Activated naive CD8-positive, alpha-beta T cell treated with anti-CD3 and anti-CD28 coated beads, Interleukin-2, amount 10 ng/mL, durations not matched to agents 7 days and 5 days (primary cell): ENCODE data around the gene ANKRD34A. TPM values are rescaled to one million over a fixed set of nuclear protein-coding genes. Genes with fewer than 3 reads are reported as not detected.
"Not testable (repeated sequence)": the region's sequence is repeated elsewhere in the genome, so short reads cannot be mapped to it uniquely, and the experiment has no call there.

Experiments used
- ATAC-seq: fragments of 150-1000 bp; cut with Tn5 transposase; one replicate; pipeline ENCODE4 v1.10.0; 2021; ENCODE audit warnings: low read depth, moderate library complexity
- POLR2A ChIA-PET: fragments of 350-600 bp; sonication (Branson Sonifier 250); formaldehyde crosslinking; loops from one replicate; lab custom pipeline; 2021; ENCODE audit warnings: antibody characterized with exemption; lab: Charles Lee
- DNase-seq: peaks from one replicate; pipeline ENCODE4 v3.0.0; 2021
- H3K27ac Mint-ChIP-seq: one replicate; pipeline ENCODE4 v1.8.0; 2022; ENCODE audit warnings: mild to moderate bottlenecking, mixed read lengths
- H3K27me3 Mint-ChIP-seq: one replicate; pipeline ENCODE4 v1.8.0; 2022; ENCODE audit warnings: mild to moderate bottlenecking, moderate library complexity, mixed read lengths
- H3K36me3 Mint-ChIP-seq: one replicate; pipeline ENCODE4 v1.8.0; 2021; ENCODE audit warnings: mild to moderate bottlenecking, mixed read lengths
- H3K4me1 Mint-ChIP-seq: one replicate; pipeline ENCODE4 v1.8.0; 2021; ENCODE audit warnings: mixed read lengths
- H3K4me3 Mint-ChIP-seq: one replicate; pipeline ENCODE4 v1.8.0; 2022; ENCODE audit warnings: mild to moderate bottlenecking, moderate library complexity, mixed read lengths
- H3K9me3 Mint-ChIP-seq: one replicate; pipeline ENCODE4 v1.8.0; 2021; ENCODE audit warnings: mixed read lengths
- total RNA-seq, 2 experiments: library from RNA; stranded (reverse); gene quantifications; one replicate each; pipeline ENCODE4 v1.2.3, GENCODE V29; 2021

The ANKRD34A gene
- total RNA-seq, 2 experiments from 2014 or later: 2.2 to 2.8 TPM

DNA sequence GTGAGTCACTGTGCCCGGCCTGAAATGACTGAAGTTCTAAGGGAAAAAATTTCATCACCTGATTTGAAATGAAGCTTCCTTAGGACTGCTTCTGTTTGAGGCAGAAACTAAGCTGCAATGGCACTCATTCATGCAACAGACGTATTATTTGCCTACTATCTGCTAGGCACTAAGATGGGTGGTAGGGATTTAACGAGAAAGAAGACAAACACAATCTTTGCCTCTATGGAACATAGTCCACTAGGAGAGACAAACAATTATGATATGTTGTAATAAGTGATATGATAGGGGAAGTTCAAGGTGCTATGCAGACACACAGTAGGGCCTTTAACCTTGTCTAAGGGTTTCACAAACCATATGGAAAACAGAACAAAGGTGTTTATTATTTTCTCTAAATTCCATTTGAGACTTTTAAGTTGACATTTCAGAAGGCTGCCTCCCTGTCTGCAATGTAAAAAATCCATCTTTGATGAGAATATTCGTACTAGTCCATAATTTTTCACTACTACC, 17.8 kb downstream of the ANKRD34A start:
- peaks cover 18% of the 10 kb centered on the region for H3K4me1 Mint-ChIP-seq
- H3K36me3 Mint-ChIP-seq: peaks cover 17% of the 10 kb centered on the region
- H3K27me3 Mint-ChIP-seq: no peaks in the 10 kb centered on the region
- H3K27ac Mint-ChIP-seq: no peak overlapping the region
- H3K4me3 Mint-ChIP-seq: no peak overlapping the region
- ATAC-seq: no peak
- DNase-seq: no peak
- POLR2A ChIA-PET: interaction anchor here (1.0 to 1.3 kb wide), 2 partner anchors 17 to 19 kb away, joined by 3 to 4 read pairs; partner anchors contain the start of gene RBM8A
- H3K9me3 Mint-ChIP-seq: no peaks in the 10 kb centered on the region

DNA sequence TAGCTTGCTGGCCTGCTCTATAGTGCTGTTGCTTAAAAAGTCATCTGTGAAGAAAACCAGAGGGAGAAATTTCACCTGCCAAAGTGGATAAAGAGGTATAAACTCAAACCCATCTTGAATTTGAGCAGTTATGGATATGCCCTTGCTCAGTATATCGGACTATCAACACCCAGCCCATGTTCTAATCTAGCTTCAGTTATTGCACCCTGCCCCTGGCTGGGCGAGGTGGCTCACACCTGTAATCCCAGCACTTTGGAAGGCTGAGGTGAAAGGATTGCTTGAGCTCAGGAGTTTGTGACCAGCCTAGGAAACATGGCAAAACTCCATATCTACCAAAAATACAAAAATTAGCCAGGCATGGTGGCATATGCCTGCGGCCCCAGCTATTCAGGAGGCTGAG, 19.8 kb downstream of the ANKRD34A start:
- no peak for DNase-seq
- no peaks in the 10 kb centered on the region for H3K27me3 Mint-ChIP-seq
- H3K4me3 Mint-ChIP-seq: no peak overlapping the region
- no peaks in the 10 kb centered on the region for H3K9me3 Mint-ChIP-seq
- H3K27ac Mint-ChIP-seq: no peak overlapping the region
- H3K4me1 Mint-ChIP-seq: peaks cover 5% of the 10 kb centered on the region
- H3K36me3 Mint-ChIP-seq: peaks cover 24% of the 10 kb centered on the region
- POLR2A ChIA-PET: interaction anchor here (1.1 to 1.8 kb wide), 2 partner anchors 13 to 16 kb away, joined by 3 to 6 read pairs; partner anchors contain the start of gene LIX1L
- no peak for ATAC-seq

DNA sequence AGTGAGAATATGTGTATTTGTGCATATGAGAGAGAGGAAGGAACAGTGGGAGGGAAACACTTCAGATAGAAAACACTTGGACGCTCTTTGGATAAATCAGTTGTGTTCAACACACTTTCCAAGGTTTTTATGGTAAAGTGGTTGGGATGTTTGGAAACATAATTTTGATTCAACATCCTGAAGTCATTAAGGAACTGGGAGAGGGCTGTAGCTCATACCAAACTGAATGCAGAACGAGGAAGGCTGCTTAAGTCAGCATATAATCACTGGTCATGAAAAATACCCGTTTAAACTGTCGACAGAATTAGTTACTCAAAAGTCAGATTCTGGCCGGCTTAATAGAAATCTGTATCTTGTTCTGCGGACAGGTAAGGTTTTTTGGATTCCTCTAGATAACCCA, 21.5 kb downstream of the ANKRD34A start:
- H3K27ac Mint-ChIP-seq: no peak overlapping the region
- no peaks in the 10 kb centered on the region for H3K9me3 Mint-ChIP-seq
- DNase-seq (no peak), ATAC-seq (no peak)
- peaks cover 21% of the 10 kb centered on the region for H3K36me3 Mint-ChIP-seq
- H3K27me3 Mint-ChIP-seq: no peaks in the 10 kb centered on the region
- POLR2A ChIA-PET: interaction anchor here (0.8 to 1.4 kb wide), 3 partner anchors 15 to 83 kb away, joined by 3 to 4 read pairs (median 3); partner anchors contain the start of gene LIX1L
- no peak overlapping the region for H3K4me3 Mint-ChIP-seq
- H3K4me1 Mint-ChIP-seq: peaks cover 2% of the 10 kb centered on the region

DNA sequence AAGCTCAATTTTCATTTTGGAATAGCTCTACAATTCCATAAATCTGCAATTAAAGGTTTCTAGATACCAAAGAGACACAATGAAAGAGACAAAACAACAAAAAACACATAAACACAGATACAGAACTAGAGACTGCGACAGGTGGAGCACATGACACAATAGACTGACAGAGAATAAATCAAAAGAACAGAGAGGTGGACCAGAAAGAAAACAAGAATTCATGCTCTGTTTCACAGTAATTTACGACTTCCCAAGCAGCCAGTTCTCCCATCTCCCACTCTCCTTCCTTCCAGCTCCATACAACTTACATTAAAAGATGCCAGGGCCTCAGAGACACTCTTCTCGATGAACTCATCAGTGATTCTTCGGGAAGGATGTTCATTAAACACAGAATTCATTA, 22.0 kb downstream of the ANKRD34A start:
- DNase-seq (no peak), ATAC-seq (no peak)
- Mint-ChIP-seq H3K27me3 (no peaks in the 10 kb centered on the region), H3K27ac (no peak overlapping the region), H3K4me1 (peaks cover 2% of the 10 kb centered on the region), H3K36me3 (peaks cover 21% of the 10 kb centered on the region), H3K9me3 (no peaks in the 10 kb centered on the region), H3K4me3 (no peak overlapping the region)
- POLR2A ChIA-PET: interaction anchor here (0.8 kb wide), 1 partner anchor 14 kb away, joined by 3 read pairs; no protein-coding TSS in a partner anchor

DNA sequence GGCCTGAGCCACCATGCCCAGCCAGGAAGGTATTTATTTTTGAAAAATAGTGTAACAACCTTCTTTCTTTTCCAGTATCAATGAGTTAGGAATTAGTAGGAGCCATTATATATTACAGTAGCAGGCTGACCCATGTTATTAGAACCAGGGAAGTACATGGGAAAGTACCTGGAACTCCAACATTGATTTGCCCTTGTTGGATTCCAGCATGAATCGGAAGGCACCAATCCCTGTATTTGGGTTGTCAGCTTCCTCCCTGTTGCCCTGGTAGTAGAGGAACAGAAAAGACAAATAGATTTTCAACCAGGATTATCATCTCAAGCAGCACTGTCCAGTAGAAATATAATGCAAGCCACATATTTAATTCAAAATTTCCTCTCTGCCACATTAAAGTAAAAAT, 26.9 kb downstream of the ANKRD34A start:
- Mint-ChIP-seq H3K36me3 (peaks cover 29% of the 10 kb centered on the region), H3K27me3 (no peaks in the 10 kb centered on the region), H3K9me3 (no peaks in the 10 kb centered on the region), H3K27ac (no peak overlapping the region), H3K4me3 (no peak overlapping the region), H3K4me1 (peaks cover 8% of the 10 kb centered on the region)
- ATAC-seq (no peak), DNase-seq (no peak)
- POLR2A ChIA-PET: interaction anchor here (0.7 kb wide), 1 partner anchor 61 kb away, joined by 3 read pairs; no protein-coding TSS in a partner anchor

DNA sequence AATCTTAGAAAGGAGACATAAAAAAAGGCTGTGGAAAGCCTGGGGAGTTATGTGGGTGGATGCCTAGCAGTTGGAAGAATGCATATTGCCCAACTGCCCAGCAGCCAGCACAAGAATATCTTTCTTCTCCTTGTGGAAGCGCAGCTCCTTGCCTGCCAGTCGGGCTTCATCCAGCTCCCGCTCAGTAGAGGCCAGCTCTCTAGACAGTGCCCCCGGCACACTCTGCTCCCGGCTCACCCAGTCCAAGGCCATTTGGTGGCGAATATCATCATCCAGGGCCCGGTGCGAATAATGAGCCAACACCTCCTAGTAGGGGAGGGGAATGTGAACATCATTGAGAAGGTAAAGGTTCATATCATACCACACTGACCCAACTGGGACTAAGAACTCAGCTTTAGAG, 28.1 kb downstream of the ANKRD34A start:
- Mint-ChIP-seq H3K27ac (no peak overlapping the region), H3K9me3 (no peaks in the 10 kb centered on the region), H3K27me3 (no peaks in the 10 kb centered on the region), H3K4me1 (peaks cover 12% of the 10 kb centered on the region), H3K36me3 (peaks cover 24% of the 10 kb centered on the region), H3K4me3 (no peak overlapping the region)
- POLR2A ChIA-PET: interaction anchor here (2.1 kb wide), 1 partner anchor 9 kb away, joined by 5 read pairs; the partner anchor contains the start of gene RBM8A
- ATAC-seq (no peak), DNase-seq (no peak)

DNA sequence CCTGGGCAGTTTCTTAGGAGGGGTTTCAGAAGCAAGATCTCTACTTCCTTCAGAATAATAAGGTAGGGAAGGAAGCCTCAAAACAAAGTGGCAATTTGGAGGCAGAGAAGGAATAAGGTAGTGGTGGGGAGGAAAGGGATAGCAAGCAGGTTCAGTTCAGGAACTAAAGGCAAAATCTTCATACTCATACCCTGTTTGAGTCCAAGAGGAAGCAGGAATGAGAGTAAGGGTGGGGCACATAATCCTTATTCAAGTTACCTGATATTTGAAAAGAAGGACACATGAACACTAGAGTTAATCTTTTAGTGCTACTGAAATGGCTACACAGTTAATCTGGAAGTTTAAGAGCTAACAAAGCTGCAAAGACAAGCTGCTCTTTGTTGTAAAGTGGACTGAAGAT, 28.7 kb downstream of the ANKRD34A start:
- Mint-ChIP-seq H3K4me3 (no peak overlapping the region), H3K9me3 (no peaks in the 10 kb centered on the region), H3K4me1 (peaks cover 12% of the 10 kb centered on the region), H3K36me3 (peaks cover 22% of the 10 kb centered on the region), H3K27ac (peak overlapping the region; percentile 39), H3K27me3 (no peaks in the 10 kb centered on the region)
- POLR2A ChIA-PET: interaction anchor here (2.1 kb wide), 1 partner anchor 8 kb away, joined by 5 read pairs; the partner anchor contains the start of gene RBM8A
- ATAC-seq: no peak
- no peak for DNase-seq

DNA sequence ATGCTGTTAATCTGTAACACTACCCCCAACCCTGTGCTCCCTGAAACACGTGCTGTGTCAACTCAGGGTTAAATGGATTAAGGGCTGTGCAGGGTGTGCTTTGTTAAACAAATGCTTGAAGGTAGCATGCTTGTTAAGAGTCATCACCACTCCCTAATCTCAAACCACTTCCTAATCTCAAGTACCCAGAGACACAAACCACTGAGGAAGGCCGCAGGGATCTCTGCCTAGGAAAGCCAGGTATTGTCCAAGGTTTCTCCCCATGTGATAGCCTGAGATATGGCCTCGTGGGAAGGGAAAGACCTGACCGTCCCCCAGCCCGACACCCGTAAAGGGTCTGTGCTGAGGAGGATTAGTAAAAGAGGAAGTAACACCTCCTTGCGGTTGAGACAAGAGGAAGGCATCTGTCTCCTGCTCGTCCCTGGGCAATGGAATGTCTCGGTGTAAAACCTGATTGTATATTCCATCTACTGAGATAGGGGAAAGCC, 31.8 kb downstream of the ANKRD34A start:
- POLR2A ChIA-PET: interaction anchor here (1.8 to 2.8 kb wide), 3 partner anchors 14 to 74 kb away, joined by 6 to 15 read pairs (median 10); partner anchors contain the start of genes LIX1L, PEX11B and PIAS3

DNA sequence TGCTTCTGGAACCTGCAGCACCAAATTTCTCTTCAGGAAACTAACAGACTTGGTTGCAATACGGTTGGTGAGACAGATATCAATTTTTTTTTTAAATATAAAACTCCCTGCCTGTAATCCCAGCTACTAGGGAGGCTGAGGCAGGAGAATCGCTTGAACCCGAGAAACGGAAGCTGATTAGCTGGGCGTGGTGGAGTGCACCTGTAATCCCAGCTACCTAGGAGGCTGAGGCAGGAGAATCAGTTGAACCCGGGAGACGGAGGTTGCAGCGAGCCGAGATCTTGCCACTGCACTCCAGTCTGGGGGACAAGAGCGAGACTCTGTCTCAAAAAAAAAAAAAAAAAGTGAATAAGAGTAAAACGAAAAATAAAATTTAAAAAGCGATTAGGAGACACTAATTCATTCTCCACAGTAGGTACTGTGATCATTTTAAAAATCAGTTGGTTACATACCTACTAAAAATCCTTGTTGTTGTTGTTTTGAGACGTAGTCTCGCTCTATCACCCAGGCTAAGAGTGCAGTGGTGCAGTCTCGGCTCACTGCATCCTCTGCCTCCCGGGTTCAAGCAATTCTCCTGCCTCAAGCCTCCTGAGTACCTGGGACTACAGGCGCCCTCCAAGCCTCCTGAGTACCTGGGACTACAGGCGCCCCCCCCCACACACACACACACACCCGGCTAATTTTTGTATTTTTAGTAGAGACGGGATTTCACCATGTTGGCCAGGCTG, 36.3 kb downstream of the ANKRD34A start:
- H3K4me1 Mint-ChIP-seq: peaks cover 24% of the 10 kb centered on the region
- peaks cover 11% of the 10 kb centered on the region for H3K36me3 Mint-ChIP-seq
- H3K27me3 Mint-ChIP-seq: no peaks in the 10 kb centered on the region
- H3K9me3 Mint-ChIP-seq: no peaks in the 10 kb centered on the region
- DNase-seq: no peak
- no peak for ATAC-seq
- POLR2A ChIA-PET: interaction anchor here (0.6 to 3.5 kb wide), 23 partner anchors 8 to 111 kb away, joined by 3 to 76 read pairs (median 5); partner anchors contain the start of genes ANKRD34A, LIX1L, NUDT17 and PEX11B
- H3K4me3 Mint-ChIP-seq: no peak overlapping the region
- peak overlapping the region; percentile 93 for H3K27ac Mint-ChIP-seq

More for the DNA sequence above, 31.8 kb downstream of the ANKRD34A start:
- Mint-ChIP-seq H3K27ac (peak overlapping the region; percentile 85), H3K36me3 (peaks cover 18% of the 10 kb centered on the region), H3K4me1 (peaks cover 15% of the 10 kb centered on the region), H3K4me3 (peak overlapping the region; percentile 57)
- DNase-seq: peak; percentile 38
- H3K27me3 Mint-ChIP-seq, ATAC-seq, H3K9me3 Mint-ChIP-seq: not testable (repeated sequence)

DNA sequence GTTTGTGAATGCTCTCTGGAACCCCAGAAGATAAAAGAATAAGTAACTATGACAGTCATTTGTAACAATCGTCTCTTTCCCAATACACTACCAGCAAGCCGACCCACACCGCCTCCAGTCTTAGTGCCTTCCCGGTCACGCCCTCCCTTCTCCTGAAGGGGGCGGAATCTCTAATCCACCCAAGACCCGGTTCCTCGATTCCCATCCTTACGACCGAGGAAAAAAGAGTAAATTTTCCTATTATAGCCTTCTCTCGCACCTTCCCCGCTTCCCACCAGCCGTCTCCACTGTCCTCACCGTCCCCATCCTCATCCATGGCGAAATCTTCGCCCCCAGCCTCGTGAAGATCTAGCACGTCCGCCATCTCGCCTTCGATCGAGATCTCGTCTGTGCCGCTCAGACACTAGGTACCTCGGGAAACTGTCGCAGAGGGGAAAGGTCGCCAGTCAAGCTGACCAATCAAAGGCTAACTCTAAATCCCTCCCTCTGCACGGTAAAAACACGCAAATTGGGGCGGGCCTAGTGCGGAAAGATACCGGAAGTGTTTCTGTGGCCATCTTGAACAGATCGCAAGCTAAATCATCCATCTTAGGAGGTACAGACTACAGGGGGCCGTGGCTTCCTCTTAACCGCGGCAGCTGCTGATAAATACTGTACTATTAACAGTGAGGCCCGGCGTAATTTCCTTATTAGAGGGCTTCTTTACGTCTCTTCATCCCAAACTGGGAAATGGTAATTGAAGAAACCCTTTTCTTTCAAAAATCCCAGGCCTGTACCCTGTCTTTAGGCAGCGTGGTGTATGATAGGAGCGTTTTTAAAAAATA, 37.1 kb downstream of the ANKRD34A start, which contains the start of gene RBM8A:
Gene RBM8A (minus strand): TSS at position 422 of the 824 bp plus-strand sequence. CDS start 58 bp downstream, at position 364.
- Mint-ChIP-seq H3K4me1 (peaks cover 17% of the 10 kb centered on the region), H3K36me3 (peaks cover 11% of the 10 kb centered on the region), H3K4me3 (no peak within 1 kb of the TSS), H3K27me3 (no peaks in the 10 kb centered on the region), H3K9me3 (no peaks in the 10 kb centered on the region), H3K27ac (peak within 1 kb of the TSS; percentile 93)
- DNase-seq (peak; percentile 83), ATAC-seq (peak; percentile 96)
- POLR2A ChIA-PET: interaction anchor here (0.6 to 3.5 kb wide), 26 partner anchors 9 to 462 kb away, joined by 3 to 76 read pairs (median 5); partner anchors contain the start of genes ANKRD34A, ANKRD35, LIX1L and NUDT17

DNA sequence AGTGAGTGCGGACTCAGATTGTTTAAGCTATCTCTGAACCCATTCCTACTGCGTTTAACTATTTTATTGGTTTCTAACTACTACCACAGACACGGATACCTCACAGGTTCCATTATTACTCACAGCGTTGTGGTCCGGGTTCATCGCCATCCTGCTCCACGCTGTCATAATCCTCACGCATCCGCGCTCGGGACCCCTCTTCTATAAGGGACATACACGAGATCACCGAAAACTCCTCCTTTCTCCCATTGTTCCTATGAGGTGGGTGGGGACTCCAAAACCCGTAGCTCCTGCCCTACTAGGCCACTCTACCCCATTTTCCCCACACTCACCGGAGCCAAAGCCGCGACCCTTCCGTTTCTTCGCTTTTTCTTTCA, 37.7 kb downstream of the ANKRD34A start:
- no peaks in the 10 kb centered on the region for H3K27me3 Mint-ChIP-seq
- H3K36me3 Mint-ChIP-seq: peaks cover 11% of the 10 kb centered on the region
- peaks cover 15% of the 10 kb centered on the region for H3K4me1 Mint-ChIP-seq
- peak; percentile 10 for ATAC-seq
- H3K9me3 Mint-ChIP-seq: no peaks in the 10 kb centered on the region
- H3K27ac Mint-ChIP-seq: no peak overlapping the region
- POLR2A ChIA-PET: interaction anchor here (1.0 to 3.5 kb wide), 18 partner anchors 8 to 111 kb away, joined by 3 to 76 read pairs (median 10); partner anchors contain the start of genes ANKRD34A, LIX1L, NUDT17 and PEX11B
- DNase-seq: no peak
- H3K4me3 Mint-ChIP-seq: no peak overlapping the region

DNA sequence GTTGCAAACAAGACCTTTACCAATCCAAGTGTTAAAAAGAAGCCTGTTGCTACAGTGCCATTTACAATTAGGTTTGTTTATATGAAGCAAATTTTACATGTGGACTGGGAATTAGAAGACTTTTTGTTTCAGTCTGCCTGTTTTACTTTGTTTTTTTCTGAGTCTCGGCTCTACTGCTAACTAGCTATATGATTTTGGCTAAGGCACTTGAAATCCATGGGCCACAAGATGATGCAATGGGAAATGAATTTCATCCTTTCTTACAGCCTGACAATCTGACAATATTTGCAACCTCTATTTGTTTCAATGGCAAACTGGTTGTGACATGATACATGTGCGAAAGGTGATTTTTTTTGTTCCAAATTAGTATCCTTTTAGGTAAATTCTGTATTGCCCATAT, 42.1 kb downstream of the ANKRD34A start:
- POLR2A ChIA-PET: no interaction called here
- ATAC-seq (no peak), DNase-seq (no peak)
- Mint-ChIP-seq H3K9me3 (no peaks in the 10 kb centered on the region), H3K36me3 (peaks cover 13% of the 10 kb centered on the region), H3K4me3 (no peak overlapping the region), H3K27me3 (no peaks in the 10 kb centered on the region), H3K27ac (no peak overlapping the region), H3K4me1 (peaks cover 31% of the 10 kb centered on the region)
